ENCODE data around the gene MYH13. TPM values are rescaled to one million over a fixed set of nuclear protein-coding genes. Genes with fewer than 3 reads are reported as not detected.

Gene MYH13
- total and polyA plus RNA-seq, 9 donors: not detected

- no peak overlapping the region for H3K4me3 ChIP-seq
- WGBS, 3 donors: 30 to 56% (median 31%) methylated on average over 3 of the region's 3 CpGs
- no peaks in the 10 kb centered on the region for H3K36me3 ChIP-seq
- no peak for TF ChIP-seq CTCF (IDR thresholded peaks at IDR 0.05)
- TF ChIP-seq EP300 (IDR thresholded peaks at IDR 0.05): no peak
- TF ChIP-seq POLR2A (IDR thresholded peaks at IDR 0.05): no peak
- no peak overlapping the region for H3K27ac ChIP-seq
- H3K9me3 ChIP-seq: no peaks in the 10 kb centered on the region
- H3K4me1 ChIP-seq (ENCODE audit: insufficient read depth): no peaks in the 10 kb centered on the region
- intact Hi-C loops (cut with DNase I): no loop called here
- DNase-seq: no peak
- no peaks in the 10 kb centered on the region for H3K27me3 ChIP-seq
Measured at GRCh38 chr17:10265100-10265810, 107.6 kb downstream of the MYH13 start.

- H3K36me3 ChIP-seq: no peaks in the 10 kb centered on the region
- no peaks in the 10 kb centered on the region for H3K4me1 ChIP-seq (ENCODE audit: insufficient read depth)
- H3K4me3 ChIP-seq: no peak overlapping the region
- TF ChIP-seq EP300 (IDR thresholded peaks at IDR 0.05) (no peak), CTCF (IDR thresholded peaks at IDR 0.05) (no peak), POLR2A (IDR thresholded peaks at IDR 0.05) (no peak)
- no peak for DNase-seq
- H3K27ac ChIP-seq: no peak overlapping the region
- no peaks in the 10 kb centered on the region for H3K9me3 ChIP-seq
- WGBS, 3 donors: 87 to 90% (median 90%) methylated on average over 2 of the region's 2 CpGs
- H3K27me3 ChIP-seq: no peaks in the 10 kb centered on the region
- intact Hi-C loops (cut with DNase I): no loop called here
Measured at GRCh38 chr17:10264051-10264450, 108.8 kb downstream of the MYH13 start.

DNA sequence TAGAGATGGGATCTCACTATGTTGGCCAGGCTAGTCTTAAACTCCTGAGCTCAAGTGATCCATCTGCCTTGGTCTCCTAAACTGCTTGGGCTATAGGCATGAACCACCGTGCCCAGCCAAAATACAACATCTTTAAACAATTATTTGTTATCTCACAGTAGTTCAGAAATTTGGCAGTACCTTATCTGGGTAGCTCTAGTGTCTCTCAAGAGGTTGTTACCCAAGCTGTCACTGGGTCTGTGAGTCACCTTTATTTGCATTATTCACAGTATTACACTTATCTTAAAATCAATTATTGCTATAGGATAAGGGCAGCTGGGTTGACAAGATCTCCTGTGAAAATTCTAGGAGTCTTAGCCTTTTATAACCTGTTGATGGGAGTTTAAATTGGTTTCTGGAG, 110.4 kb downstream of the MYH13 start:
- 33 to 59% (median 38%) methylated on average over 1 of the region's 1 CpG for WGBS, 3 donors
- no peak overlapping the region for H3K4me3 ChIP-seq
- TF ChIP-seq CTCF (IDR thresholded peaks at IDR 0.05) (no peak), POLR2A (IDR thresholded peaks at IDR 0.05) (no peak), EP300 (IDR thresholded peaks at IDR 0.05) (no peak)
- DNase-seq: no peak
- H3K36me3 ChIP-seq: no peaks in the 10 kb centered on the region
- no peaks in the 10 kb centered on the region for H3K9me3 ChIP-seq
- intact Hi-C loops (cut with DNase I): no loop called here
- no peak overlapping the region for H3K27ac ChIP-seq
- H3K27me3 ChIP-seq: no peaks in the 10 kb centered on the region
- H3K4me1 ChIP-seq (ENCODE audit: insufficient read depth): no peaks in the 10 kb centered on the region

DNA sequence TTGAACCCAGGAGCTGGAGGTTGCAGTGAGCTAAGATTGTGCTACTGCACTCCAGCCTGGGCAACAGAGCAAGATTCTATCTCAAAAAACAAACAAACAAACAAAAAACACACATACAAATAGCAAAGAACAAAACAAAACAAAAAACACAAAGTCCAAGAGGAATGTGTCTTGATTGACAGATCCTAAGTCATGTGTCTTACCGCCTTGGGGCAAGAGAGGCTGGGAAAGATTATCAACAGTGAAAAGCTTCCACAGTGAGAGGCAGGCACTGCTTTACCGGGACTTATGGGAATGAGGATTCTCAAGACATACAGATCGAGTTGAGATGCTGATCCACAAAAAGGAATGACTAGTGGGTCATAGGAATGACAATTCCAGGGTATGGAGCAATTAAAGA, 111.7 kb downstream of the MYH13 start:
- no peaks in the 10 kb centered on the region for H3K4me1 ChIP-seq (ENCODE audit: insufficient read depth)
- WGBS, 3 donors: 81 to 85% (median 82%) methylated on average over 3 of the region's 3 CpGs
- TF ChIP-seq CTCF (IDR thresholded peaks at IDR 0.05) (no peak), EP300 (IDR thresholded peaks at IDR 0.05) (no peak), POLR2A (IDR thresholded peaks at IDR 0.05) (no peak)
- H3K27ac ChIP-seq: no peak overlapping the region
- no peaks in the 10 kb centered on the region for H3K9me3 ChIP-seq
- no peak for DNase-seq
- no peaks in the 10 kb centered on the region for H3K36me3 ChIP-seq
- no peaks in the 10 kb centered on the region for H3K27me3 ChIP-seq
- intact Hi-C loops (cut with DNase I): loop anchor here in 1 of 4 donors (2.0 kb wide), 1 partner anchor 72 kb away; no protein-coding TSS in a partner anchor
- no peak overlapping the region for H3K4me3 ChIP-seq
